Liver (tissue), 3 donors: ENCODE data around the gene PUS10.

Experiments used
- FOXA1 ChIP-seq: IDR thresholded peaks from 2 replicates; pipeline ENCODE4 v1.6.1; 2016; ENCODE audit warnings: antibody characterized with exemption
- GABPA ChIP-seq, 2 donors: IDR thresholded peaks in 1 of 2; conservative IDR thresholded peaks in 1 of 2; 2 replicates each; pipeline ENCODE4 v1.6.1; 2016; ENCODE audit warnings: antibody characterized with exemption in 2 of 2, mild to moderate bottlenecking in 1 of 2, moderate library complexity in 1 of 2
- HNF4A ChIP-seq, 2 donors: conservative IDR thresholded peaks; 2 replicates each; pipeline ENCODE4 v1.6.1; 2016; ENCODE audit warnings: antibody characterized with exemption in 2 of 2, mild to moderate bottlenecking in 2 of 2
- JUND ChIP-seq, 2 donors: IDR thresholded peaks; 2 replicates each; pipeline ENCODE4 v1.6.1; 2016; ENCODE audit warnings: antibody characterized with exemption in 2 of 2
- TAF1 ChIP-seq: conservative IDR thresholded peaks from 2 replicates; pipeline ENCODE4 v1.6.1; 2016; ENCODE audit warnings: antibody characterized with exemption, mild to moderate bottlenecking
- YY1 ChIP-seq: IDR thresholded peaks from 2 replicates; pipeline ENCODE4 v1.6.1; 2016; ENCODE audit warnings: antibody characterized with exemption, mild to moderate bottlenecking
- TF ChIP-seq, protein P1 (sequence below): fragments of 150-350 bp; IDR thresholded peaks from 2 replicates; pipeline ENCODE4 v1.5.1; 2017; ENCODE audit warnings: improper control_type of control experiment, low read depth, low read length; ENCODE audit not compliant: missing input control
- TF ChIP-seq, protein P2 (sequence below): IDR thresholded peaks from 2 replicates; pipeline ENCODE4 v1.6.1; 2016; ENCODE audit warnings: antibody characterized with exemption
- donor health status: healthy.
- donor health status: healthy.

DNA sequence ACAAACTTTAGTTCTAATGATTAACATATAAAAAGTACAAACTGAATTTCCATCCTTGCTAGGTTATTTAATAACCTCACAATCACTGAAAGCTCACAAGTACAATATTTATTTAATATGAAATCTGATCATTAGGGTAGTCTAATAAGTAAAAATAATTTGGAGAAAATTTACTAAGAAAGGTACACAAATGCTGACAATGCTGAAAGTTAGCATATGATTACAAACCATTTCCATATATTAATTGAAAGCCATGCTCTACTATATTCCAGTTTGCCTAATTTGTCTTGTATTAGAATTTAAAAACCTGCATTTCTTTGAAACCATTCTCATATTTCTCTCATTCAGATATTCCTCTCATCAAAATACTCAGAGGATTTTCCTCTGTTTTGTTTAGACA is 8.7 kb downstream of the PUS10 start:
- TF ChIP-seq, protein P1, sequence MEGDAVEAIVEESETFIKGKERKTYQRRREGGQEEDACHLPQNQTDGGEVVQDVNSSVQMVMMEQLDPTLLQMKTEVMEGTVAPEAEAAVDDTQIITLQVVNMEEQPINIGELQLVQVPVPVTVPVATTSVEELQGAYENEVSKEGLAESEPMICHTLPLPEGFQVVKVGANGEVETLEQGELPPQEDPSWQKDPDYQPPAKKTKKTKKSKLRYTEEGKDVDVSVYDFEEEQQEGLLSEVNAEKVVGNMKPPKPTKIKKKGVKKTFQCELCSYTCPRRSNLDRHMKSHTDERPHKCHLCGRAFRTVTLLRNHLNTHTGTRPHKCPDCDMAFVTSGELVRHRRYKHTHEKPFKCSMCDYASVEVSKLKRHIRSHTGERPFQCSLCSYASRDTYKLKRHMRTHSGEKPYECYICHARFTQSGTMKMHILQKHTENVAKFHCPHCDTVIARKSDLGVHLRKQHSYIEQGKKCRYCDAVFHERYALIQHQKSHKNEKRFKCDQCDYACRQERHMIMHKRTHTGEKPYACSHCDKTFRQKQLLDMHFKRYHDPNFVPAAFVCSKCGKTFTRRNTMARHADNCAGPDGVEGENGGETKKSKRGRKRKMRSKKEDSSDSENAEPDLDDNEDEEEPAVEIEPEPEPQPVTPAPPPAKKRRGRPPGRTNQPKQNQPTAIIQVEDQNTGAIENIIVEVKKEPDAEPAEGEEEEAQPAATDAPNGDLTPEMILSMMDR: no peak
- TF ChIP-seq YY1: no peak
- TF ChIP-seq, protein P2, sequence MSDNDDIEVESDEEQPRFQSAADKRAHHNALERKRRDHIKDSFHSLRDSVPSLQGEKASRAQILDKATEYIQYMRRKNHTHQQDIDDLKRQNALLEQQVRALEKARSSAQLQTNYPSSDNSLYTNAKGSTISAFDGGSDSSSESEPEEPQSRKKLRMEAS: no peak
- no peak for TF ChIP-seq HNF4A (conservative IDR thresholded peaks at IDR 0.05)
- TF ChIP-seq GABPA (IDR thresholded peaks at IDR 0.05 in 1 of 2, conservative IDR thresholded peaks at IDR 0.05 in 1 of 2): no peak
- TF ChIP-seq JUND (IDR thresholded peaks at IDR 0.05): no peak
- TF ChIP-seq FOXA1: no peak
- TF ChIP-seq TAF1: no peak
